Glutamatergic neuron (in vitro differentiated cells): ENCODE data around the gene TRDMT1. TPM values are rescaled to one million over a fixed set of nuclear protein-coding genes. Genes with fewer than 3 reads are reported as not detected.

Experiments
- DNase-seq: peaks from one replicate; pipeline ENCODE4 v3.0.0; 2022
- H3K27ac Mint-ChIP-seq: one replicate; pipeline ENCODE4 v1.8.0; 2020; ENCODE audit warnings: mild to moderate bottlenecking, mixed read lengths, inconsistent platforms; ENCODE audit not compliant: unreplicated experiment
- H3K27me3 Mint-ChIP-seq: one replicate; pipeline ENCODE4 v1.8.0; 2020; ENCODE audit warnings: mild to moderate bottlenecking, moderate library complexity, mixed read lengths, inconsistent platforms; ENCODE audit not compliant: unreplicated experiment
- H3K36me3 Mint-ChIP-seq: one replicate; pipeline ENCODE4 v1.8.0; 2020; ENCODE audit warnings: mild to moderate bottlenecking, mixed read lengths, inconsistent platforms; ENCODE audit not compliant: unreplicated experiment
- H3K4me1 Mint-ChIP-seq: one replicate; pipeline ENCODE4 v1.8.0; 2020; ENCODE audit warnings: mild to moderate bottlenecking, low read depth, mixed read lengths, inconsistent platforms; ENCODE audit not compliant: unreplicated experiment
- H3K4me3 Mint-ChIP-seq: one replicate; pipeline ENCODE4 v1.8.0; 2020; ENCODE audit warnings: mild to moderate bottlenecking, mixed read lengths, inconsistent platforms; ENCODE audit not compliant: unreplicated experiment
- H3K9me3 Mint-ChIP-seq: one replicate; pipeline ENCODE4 v1.8.0; 2020; ENCODE audit warnings: mild to moderate bottlenecking, moderate library complexity, mixed read lengths, inconsistent platforms; ENCODE audit not compliant: unreplicated experiment
- long read RNA-seq: library from polyadenylated mRNA; unstranded; transcript quantifications from one replicate; pipeline ENCODE4 v2.0.0, GENCODE V29; 2020; ENCODE audit not compliant: unreplicated experiment
- total RNA-seq: library from RNA; stranded (reverse); fragmentation: NEBNext Ultra II Directional; extraction: Animal tissue kit (Norgen Biotek cat#: 25700); gene quantifications from one replicate; pipeline ENCODE4 v1.2.1, GENCODE V29; 2021; ENCODE audit not compliant: unreplicated experiment
- TF ChIP-seq, protein P1 (sequence below): fragments of 200-600 bp; sonication (generic); IDR thresholded peaks from one replicate; pipeline ENCODE4 v1.5.0; 2021; ENCODE audit not compliant: partially characterized antibody, unreplicated experiment

TRDMT1 gene, protein sequence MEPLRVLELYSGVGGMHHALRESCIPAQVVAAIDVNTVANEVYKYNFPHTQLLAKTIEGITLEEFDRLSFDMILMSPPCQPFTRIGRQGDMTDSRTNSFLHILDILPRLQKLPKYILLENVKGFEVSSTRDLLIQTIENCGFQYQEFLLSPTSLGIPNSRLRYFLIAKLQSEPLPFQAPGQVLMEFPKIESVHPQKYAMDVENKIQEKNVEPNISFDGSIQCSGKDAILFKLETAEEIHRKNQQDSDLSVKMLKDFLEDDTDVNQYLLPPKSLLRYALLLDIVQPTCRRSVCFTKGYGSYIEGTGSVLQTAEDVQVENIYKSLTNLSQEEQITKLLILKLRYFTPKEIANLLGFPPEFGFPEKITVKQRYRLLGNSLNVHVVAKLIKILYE
- 8.9 TPM for total RNA-seq
- long read RNA-seq, partial matches to known transcripts = 0 of 4 reads
- long read RNA-seq, other reads (novel, unspliced or antisense) = 4 of 4 reads

DNA sequence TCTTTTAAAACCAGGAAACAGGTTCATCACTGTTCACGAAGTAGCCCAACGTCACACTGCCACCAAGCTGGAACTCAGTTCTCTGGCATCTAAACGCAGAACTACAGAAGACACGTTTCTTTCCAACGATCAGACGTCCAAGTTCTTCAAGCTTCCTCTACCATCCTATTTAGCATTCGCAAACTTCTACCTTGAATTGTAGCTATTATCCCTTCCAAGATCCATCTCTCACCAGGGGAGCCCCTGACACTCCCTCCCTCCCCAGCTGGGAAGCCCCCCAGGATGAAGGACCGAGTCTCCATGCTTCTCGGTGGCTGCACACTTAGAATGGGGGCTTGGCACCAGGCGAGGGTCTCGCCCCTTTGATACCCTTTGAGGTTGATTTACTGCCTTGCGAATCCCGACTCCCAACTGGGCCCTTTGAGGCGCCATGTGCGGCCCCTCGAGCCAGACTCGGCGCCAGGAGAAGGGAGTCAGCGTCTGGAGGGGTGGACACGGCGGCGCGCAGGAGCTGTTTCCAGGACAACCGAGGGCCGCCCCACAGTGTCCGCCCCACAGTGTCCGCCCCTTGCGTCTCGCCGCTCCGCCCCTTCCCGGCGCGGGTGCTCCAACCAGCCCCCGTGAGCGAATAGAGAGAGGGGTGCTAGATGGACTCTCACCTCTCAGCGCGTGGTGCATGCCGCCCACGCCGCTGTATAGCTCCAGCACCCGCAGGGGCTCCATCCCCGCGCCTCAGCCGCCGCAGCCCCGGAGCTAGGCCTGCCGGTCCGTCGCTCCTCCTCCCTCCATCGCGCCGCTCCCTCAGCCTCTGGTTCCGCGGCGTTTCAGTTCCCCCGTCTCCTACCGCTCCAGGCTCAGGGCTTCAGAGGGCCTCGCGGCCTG is at the start of gene TRDMT1:
TRDMT1 (minus strand) TSS at position 761 of the 882 bp plus-strand sequence; CDS start at position 723, 38 bp downstream.
- TF ChIP-seq, protein P1, sequence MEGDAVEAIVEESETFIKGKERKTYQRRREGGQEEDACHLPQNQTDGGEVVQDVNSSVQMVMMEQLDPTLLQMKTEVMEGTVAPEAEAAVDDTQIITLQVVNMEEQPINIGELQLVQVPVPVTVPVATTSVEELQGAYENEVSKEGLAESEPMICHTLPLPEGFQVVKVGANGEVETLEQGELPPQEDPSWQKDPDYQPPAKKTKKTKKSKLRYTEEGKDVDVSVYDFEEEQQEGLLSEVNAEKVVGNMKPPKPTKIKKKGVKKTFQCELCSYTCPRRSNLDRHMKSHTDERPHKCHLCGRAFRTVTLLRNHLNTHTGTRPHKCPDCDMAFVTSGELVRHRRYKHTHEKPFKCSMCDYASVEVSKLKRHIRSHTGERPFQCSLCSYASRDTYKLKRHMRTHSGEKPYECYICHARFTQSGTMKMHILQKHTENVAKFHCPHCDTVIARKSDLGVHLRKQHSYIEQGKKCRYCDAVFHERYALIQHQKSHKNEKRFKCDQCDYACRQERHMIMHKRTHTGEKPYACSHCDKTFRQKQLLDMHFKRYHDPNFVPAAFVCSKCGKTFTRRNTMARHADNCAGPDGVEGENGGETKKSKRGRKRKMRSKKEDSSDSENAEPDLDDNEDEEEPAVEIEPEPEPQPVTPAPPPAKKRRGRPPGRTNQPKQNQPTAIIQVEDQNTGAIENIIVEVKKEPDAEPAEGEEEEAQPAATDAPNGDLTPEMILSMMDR = no peak
- Mint-ChIP-seq H3K27me3 (peaks cover 3% of the 10 kb centered on the region), H3K4me1 (peaks cover 7% of the 10 kb centered on the region), H3K27ac (peak within 1 kb of the TSS; percentile 95), H3K9me3 (peaks cover 4% of the 10 kb centered on the region), H3K36me3 (no peaks in the 10 kb centered on the region), H3K4me3 (peak within 1 kb of the TSS; percentile 94)
- peak; percentile 84 for DNase-seq

DNA sequence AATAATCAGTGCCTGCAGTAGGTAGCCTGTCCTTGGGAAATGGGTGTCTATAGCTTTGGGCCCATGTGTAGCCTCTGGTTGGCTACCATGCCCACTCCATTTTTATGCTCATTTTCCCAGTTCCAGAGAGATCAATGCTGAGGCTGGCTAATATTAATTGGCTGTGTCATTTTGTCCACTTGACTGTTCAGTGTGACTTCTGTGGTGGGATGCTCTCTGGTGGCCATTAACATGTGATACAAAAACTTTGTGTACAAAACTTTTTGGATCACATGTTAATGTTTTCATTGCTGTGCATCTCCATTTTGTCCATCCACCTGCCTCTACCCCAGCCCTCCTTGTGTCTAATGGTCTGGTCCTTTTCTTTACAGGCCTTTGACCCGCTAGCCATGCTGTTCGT is 49.3 kb upstream of the TRDMT1 start:
- H3K4me1 Mint-ChIP-seq = no peaks in the 10 kb centered on the region
- H3K4me3 Mint-ChIP-seq = no peak overlapping the region
- TF ChIP-seq, protein P1 = no peak
- peaks cover 3% of the 10 kb centered on the region for H3K36me3 Mint-ChIP-seq
- no peak for DNase-seq
- H3K27ac Mint-ChIP-seq = no peak overlapping the region
- H3K27me3 Mint-ChIP-seq = no peaks in the 10 kb centered on the region
- H3K9me3 Mint-ChIP-seq = no peaks in the 10 kb centered on the region

DNA sequence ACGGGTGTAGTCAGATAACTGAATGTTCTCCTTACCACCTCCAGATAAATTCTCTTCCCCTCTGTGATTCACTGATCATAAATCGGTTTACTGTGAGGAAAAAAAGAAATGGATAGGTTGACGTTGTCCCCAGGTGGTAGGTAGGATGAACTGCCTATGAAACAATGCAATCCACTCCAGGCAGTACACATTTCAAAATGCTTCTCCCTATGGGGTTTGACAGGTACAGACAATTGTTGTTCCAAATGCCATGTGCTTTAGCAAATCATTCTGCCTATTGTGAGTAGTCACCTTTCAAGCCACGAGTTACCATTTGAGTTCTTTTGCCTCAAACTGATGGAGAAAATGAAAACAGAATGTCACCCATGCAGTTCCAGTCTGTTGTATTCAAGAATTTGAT is 48.3 kb upstream of the TRDMT1 start:
- Mint-ChIP-seq H3K4me3 (no peak overlapping the region), H3K27me3 (no peaks in the 10 kb centered on the region), H3K27ac (no peak overlapping the region), H3K9me3 (no peaks in the 10 kb centered on the region), H3K4me1 (no peaks in the 10 kb centered on the region), H3K36me3 (peaks cover 3% of the 10 kb centered on the region)
- no peak for DNase-seq
- TF ChIP-seq, protein P1 = peak; percentile 8

DNA sequence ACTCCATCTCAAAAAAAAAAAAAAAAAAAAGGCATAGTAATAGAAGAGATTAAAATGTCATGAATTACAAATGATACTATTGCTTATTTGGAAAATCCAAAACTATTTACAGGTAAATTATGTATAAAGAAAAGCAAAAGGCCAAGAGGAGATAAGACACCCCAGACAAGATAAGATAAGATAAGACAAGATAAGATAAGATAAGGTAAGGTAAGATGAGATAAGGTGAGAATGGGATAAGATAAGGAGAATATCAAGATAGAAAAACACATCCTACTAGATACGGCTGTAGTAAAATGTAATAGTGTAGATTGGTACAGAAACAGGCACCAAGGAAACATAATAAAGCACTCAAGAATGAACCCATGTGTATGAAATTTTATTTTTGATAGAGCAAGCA is 47.5 kb upstream of the TRDMT1 start:
- Mint-ChIP-seq H3K36me3 (no peaks in the 10 kb centered on the region), H3K9me3 (no peaks in the 10 kb centered on the region), H3K27ac (no peak overlapping the region), H3K27me3 (no peaks in the 10 kb centered on the region), H3K4me1 (no peaks in the 10 kb centered on the region), H3K4me3 (no peak overlapping the region)
- TF ChIP-seq, protein P1 = no peak
- no peak for DNase-seq
